NCI-H446 treated with DMSO at 0.1 percent for 48 hours (cell line): Measurements from ENCODE around the gene DDHD1.
"Not testable (repeated sequence)": the region's sequence is repeated elsewhere in the genome, so short reads cannot be mapped to it uniquely, and the experiment has no call there.

Experiments
- DNase-seq: peaks from one replicate; lab custom pipeline; 2025; lab: John Stamatoyannopoulos, UW

The DDHD1 gene

DNA sequence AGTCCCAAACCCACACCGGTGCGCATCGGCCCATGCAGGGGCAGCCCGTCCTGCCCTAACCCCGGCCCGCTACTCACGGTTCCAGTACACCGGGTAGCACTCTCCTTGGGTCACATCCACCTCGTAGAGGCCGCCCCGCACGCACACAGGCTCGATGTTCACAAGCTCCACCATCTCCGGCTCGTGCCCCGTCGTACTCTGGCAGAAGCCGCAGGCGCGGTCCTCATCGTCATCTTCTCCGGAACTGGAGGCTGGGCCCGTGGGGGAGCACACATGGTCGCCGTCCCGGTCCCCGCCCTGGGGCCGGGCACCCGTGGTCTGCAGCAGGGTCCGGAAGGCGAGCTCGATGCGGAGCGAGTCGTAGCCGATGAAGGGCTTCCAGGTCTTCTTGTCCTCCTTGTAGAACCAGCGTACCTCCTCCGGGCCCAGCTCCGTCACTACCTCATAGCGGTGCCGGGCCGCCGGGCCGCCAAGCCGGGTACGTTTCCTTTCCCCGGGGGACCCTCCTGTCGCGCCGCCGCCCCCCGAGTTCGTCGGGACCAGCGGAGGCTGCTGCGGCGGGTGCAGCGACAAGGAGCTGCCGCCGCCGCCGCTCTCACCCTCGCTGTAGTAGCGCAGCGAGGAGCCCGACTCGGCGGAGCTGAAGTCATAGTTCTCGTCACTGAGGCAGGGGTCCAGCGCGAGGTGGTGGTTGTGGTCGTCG, 788 bp downstream of the DDHD1 start:
- DNase-seq = peak; percentile 2

- DNase-seq = peak; percentile 9
Measured at GRCh38 chr14:53151523-53152183, 1.5 kb downstream of the DDHD1 start.

- DNase-seq = no peak
Measured at GRCh38 chr14:53149668-53150316, 3.3 kb downstream of the DDHD1 start.

DNA sequence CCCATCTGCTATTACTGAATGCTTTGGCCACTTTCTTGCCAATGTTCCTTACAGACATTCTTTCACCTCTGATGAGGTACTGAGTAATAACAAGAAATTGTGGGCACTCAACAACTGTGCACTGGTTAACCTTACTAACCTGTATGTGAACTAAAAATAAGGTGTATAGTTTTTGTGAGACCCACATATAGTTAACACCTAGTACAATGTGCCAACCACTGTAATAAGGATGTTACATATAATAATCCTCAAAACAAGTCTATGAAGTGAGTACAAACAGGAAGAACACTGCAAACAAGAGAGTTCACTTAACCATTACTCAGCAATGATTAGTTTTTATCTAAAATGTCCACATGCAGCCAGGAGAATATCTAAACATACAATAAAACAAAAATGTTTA, 4.5 kb downstream of the DDHD1 start:
- DNase-seq = no peak

DNA sequence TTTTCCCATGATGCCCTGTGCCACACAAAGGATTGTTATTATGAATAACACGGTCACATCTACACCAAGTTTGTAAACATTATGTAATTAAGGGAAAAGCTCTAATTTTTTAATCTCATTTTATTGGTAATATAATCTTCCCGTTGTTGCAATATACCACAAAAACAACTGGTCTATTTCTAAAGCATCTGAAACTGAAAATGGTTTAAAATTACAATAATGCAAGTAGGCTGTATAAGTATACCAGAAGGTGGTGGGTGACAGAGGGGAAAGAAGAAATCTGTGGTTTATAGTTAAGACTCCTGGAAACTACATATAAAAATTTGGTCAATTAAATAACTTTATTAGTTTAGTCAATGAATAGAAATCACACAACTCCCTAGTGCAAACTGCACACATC, 5.2 kb downstream of the DDHD1 start:
- no peak for DNase-seq

DNA sequence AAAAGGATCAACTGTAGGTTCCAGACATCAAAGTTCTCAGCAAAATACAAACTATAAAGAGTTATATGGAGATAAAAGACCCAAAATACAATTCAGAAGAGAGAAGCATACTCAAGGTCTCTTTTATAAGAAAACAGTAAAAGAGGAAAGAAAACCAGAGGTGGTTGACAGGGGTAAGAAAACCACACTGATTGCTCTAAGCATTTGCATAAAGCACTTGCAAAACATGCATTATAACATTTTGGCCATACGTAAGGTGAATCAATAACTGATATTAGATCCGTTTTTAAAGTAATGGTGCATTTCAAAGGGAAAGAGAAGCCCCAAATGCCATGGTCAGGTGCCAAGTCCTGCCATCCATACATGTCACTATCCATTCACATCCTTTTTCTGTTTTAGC, 5.9 kb downstream of the DDHD1 start:
- no peak for DNase-seq

DNA sequence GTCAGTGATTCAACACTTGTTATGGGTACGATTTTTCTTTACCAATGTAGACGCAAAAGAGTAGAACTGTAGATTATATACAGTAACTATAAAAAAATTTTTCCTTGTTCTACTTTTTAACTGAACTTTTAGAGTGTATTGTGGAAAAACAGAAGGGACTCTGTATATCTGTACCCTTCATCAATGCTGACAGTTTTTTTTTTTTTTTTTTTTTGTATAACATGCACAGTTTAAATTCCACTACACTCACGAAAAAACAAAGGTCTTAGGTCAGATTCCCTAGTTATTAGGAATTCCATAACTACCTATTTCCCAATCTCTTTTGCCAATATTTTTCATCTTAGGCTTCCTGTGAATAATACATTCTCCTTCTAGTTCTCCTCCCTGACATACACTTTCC, 6.4 kb downstream of the DDHD1 start:
- DNase-seq = no peak

GRCh38 chr14:53144244-53144643, 8.9 kb downstream of the DDHD1 start:
- DNase-seq = no peak

- no peak for DNase-seq
Measured at GRCh38 chr14:53140585-53140984, 12.5 kb downstream of the DDHD1 start.

DNA sequence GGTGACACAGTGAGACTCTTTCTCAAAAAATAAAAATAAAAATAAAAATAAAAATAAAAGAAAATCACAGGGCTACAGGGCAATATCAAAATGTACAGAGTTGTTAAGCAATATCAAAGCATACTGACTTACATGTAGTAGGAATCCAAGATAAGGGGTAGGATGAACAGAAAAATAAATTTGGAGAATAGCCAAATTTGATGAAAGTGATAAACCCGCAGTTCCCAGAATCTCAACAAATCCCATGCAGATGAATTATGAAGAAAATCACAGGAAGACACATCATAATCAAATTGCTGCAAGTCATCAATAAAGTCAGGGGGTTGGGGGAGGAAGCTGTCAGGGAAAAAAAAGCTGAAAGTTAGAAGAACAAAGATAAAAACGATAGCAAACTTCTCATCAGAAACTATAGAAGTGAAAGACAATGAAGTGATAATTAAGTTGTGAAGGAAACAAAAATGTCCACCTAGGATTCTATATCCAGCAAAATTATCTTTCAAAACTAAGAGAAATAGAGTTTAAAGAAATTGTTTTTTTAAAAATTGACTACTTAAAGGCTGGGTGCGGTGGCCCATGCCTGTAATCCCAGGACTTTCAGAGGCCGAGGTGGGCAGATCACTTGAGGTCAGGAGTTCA, 15.4 kb downstream of the DDHD1 start:
- no peak for DNase-seq

- DNase-seq = not testable (repeated sequence)
Measured at GRCh38 chr14:53130491-53130890, 22.6 kb downstream of the DDHD1 start.

DNA sequence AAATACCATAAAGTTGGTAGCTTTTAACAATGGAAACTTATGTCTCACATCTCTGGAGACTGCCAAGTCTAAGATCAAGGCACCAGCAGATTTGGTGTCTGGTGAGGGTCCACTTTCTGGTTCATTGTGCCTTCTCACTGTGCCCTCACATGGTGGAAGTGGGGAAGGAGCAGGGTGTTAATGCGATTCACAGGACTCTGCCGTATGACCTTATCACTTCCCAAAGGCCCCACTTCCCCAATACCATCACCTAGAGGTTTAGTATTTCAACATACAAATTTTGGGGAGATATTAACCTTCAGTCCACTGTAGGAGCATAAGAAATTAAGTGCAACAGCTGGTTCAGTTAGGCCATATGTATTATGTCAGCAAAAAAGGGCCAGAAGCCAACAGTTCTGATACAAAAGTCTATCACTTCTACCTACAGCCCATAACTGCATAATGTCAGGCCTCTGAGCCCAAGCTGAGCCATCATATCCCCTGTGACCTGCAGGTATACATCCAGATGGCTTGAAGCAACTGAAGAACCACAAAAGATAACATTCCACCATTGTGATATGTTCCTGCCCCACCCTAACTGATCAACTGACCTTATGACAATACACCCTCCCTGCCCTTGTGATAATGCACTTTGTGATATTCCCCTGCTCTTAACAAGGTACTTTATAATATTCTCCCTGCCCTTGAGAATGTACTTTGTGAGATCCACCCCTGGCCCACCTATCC, 24.7 kb downstream of the DDHD1 start:
- DNase-seq = no peak

DNA sequence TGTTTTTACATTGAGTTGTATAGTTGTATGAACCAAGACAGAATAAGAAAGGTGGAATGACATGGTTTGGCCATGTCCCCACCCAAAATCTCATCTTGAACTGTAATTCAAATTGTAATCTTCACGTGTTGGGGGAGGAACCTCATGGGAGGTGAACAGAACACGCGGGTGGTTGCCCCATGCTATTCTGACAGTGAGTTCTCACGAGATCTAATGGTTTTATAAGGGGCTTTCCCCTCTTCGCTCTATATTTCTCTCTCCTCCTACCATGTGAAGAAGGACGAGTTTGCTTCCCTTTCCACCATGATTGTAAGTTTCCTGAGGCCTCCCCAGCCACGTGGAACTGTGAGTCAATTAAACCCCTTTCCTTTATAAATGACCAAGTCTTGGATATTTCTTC, 25.3 kb downstream of the DDHD1 start:
- DNase-seq = no peak

DNA sequence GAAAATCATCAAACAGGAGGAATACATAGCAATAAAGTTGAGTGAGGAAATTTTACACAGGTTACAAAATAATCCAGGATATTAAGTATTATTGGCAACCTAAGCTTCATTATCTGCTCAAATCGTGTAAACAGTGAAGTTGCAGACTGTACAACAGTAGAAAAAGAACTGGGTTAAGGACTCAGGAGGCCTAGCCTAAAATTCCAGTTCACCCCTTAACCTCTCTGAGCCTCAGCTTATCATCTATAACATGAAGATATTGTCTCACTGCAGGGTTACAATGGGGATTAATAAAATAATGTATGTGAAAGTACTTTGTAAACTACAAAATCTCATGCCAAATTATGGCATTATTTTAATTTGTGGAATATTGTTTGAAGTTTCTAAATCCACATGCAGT, 26.0 kb downstream of the DDHD1 start:
- DNase-seq = no peak

GRCh38 chr14:53126731-53127130, 26.4 kb downstream of the DDHD1 start:
- DNase-seq = no peak

- no peak for DNase-seq
Measured at GRCh38 chr14:53124786-53125185, 28.3 kb downstream of the DDHD1 start.

DNA sequence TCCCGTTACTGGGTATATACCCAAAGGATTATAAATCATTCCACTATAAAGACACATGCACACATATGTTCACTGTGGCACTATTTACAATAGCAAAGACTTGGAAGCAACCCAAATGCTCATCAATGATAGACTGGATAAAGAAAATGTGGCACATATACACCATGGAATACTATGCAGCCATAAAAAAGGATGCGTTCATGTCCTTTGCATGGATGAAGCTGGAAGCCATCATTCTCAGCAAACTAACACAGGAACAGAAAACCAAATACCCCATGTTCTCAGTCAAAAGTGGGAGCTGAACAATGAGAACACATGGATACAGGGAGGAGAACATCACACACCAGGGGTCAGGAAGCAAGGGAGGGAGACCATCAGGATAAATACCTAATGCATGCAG, 31.7 kb downstream of the DDHD1 start:
- DNase-seq = not testable (repeated sequence)

GRCh38 chr14:53117479-53117878, 35.6 kb downstream of the DDHD1 start:
- DNase-seq = not testable (repeated sequence)

DNA sequence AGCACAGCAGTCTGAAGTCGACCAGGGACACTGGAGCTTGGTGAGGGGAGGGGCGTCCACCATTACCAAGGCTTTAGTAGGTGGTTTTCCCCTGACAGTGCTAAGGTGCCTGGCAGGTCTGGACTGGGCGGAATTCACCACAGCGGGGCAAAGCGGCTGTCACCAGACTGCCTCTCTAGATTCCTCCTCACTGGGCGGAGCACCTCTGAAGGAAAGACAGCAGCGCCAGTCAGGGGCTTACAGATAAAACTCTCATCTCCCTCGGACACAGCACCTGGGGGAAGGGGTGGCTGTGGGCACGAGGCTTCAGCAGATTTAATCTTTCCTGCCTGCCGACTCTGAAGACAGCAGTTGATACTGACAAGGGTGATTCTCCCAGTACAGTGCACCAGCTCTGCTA, 39.1 kb downstream of the DDHD1 start:
- DNase-seq = no peak

DNA sequence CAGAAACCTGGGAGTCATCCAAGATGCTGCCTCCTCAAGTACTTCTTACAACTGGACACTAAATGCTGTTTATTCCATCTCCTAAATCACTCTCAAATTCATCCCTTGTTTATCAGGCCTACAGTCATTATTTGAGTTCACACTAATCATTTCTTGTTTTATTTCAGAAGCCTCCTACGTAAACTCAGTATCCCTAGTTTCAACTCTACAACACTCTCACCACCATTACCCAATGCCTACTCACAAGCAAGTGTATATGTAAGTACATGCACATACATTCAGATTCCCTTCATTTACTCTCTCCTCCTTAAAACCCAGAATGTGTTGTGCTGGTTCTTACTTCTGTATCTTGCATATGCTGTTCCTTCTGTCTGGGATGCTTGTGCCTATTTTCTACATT, 43.0 kb downstream of the DDHD1 start:
- DNase-seq = no peak

GRCh38 chr14:53109105-53110041, 43.8 kb downstream of the DDHD1 start:
- DNase-seq = no peak
